Measurements from ENCODE around the gene DES. TPM values are rescaled to one million over a fixed set of nuclear protein-coding genes. Genes with fewer than 3 reads are reported as not detected.

DES gene
- total and polyA plus RNA-seq, 2 of the 4 experiments (the other 2 are of a cell fraction), result 4.3 to 4.9 TPM

GRCh38 chr2:219451661-219452360 is 33.6 kb downstream of the DES start:
- H4K91ac ChIP-seq (ENCODE audit: insufficient read depth, low read depth, low read length), result peak overlapping the region; percentile 97
- DNase-seq (peak; percentile 18), ATAC-seq (ENCODE audit: low read depth) (no peak)
- H4K8ac ChIP-seq (ENCODE audit: low read depth in 2 of 2, low read length in 2 of 2), result peak overlapping the region; percentile 59 to 92
- peak overlapping the region; percentile 86 for H3K27ac ChIP-seq (ENCODE audit: insufficient read depth, low read length)
- H3K9me1 ChIP-seq (ENCODE audit: insufficient read depth, low read length), result peaks cover 29% of the 10 kb centered on the region
- intact Hi-C loops (cut with micrococcal nuclease), result loop anchor here (2.0 kb wide), 1 partner anchor 49 kb away; no protein-coding TSS in a partner anchor
- H3K18ac ChIP-seq (ENCODE audit: low read depth, low read length), result peak overlapping the region; percentile 81
- peak overlapping the region; percentile 9; the same call in 1 of the 2 replicates for H3K9ac ChIP-seq (ENCODE audit: low read depth, low read length)
- no peaks in the 10 kb centered on the region for H3K27me3 ChIP-seq (ENCODE audit: control insufficient read depth, insufficient read depth, low read length)
- H2AFZ ChIP-seq (replicated peaks; ENCODE audit: low read length, poor library complexity), result no peak overlapping the region
- peak overlapping the region; percentile 97 for H2BK20ac ChIP-seq (ENCODE audit: low read depth, low read length)
- dilution Hi-C loops (cut with HindIII; ENCODE audit: low sequenced_read_pairs, unreplicated experiment), result no loop called here
- peak overlapping the region; percentile 99 for H3K4ac ChIP-seq (ENCODE audit: low read depth, low read length)
- peak overlapping the region; percentile 78 for H4K5ac ChIP-seq (ENCODE audit: low read depth, low read length)
- ChIA-PET CTCF (no interaction called here), POLR2A (ENCODE audit: unreplicated experiment) (interaction anchor here (1.4 kb wide), 1 partner anchor 47 kb away, joined by 3 read pairs; the partner anchor contains the start of gene GMPPA)
- TF ChIP-seq NFE2L2 (IDR thresholded peaks at IDR 0.05; ENCODE audit: low read depth, low read length) (no peak), USF2 (IDR thresholded peaks at IDR 0.05; ENCODE audit: low read depth, low read length) (no peak), RCOR1 (IDR thresholded peaks at IDR 0.05; ENCODE audit: insufficient replicate concordance, low read length) (no peak), CEBPB (IDR thresholded peaks at IDR 0.05; ENCODE audit: low read depth, low read length) (no peak), MXI1 (IDR thresholded peaks at IDR 0.05; ENCODE audit: borderline replicate concordance, low read depth, low read length) (no peak), SMC3 (IDR thresholded peaks at IDR 0.05; ENCODE audit: low read depth, low read length) (no peak), CTCF (conservative IDR thresholded peaks at IDR 0.05; ENCODE audit: low read depth, low read length) (no peak), RFX5 (IDR thresholded peaks at IDR 0.05; ENCODE audit: low read depth, low read length) (no peak), MAZ (IDR thresholded peaks at IDR 0.05; ENCODE audit: borderline replicate concordance, low read depth, low read length) (no peak), POLR2A (IDR thresholded peaks at IDR 0.05; ENCODE audit: low read depth, low read length) (no peak), MAFK (IDR thresholded peaks at IDR 0.05; ENCODE audit: low read depth, low read length) (no peak), FOS (IDR thresholded peaks at IDR 0.05; ENCODE audit: low read depth, low read length) (no peak)
- peak overlapping the region; percentile 94 for H2AK9ac ChIP-seq (replicated peaks; ENCODE audit: low read depth, low read length, poor library complexity)
- H3K4me2 ChIP-seq (ENCODE audit: low read depth, low read length), result no peak overlapping the region
- peak overlapping the region; percentile 97 for H2BK120ac ChIP-seq (ENCODE audit: low read depth, low read length)
- peaks cover 12 to 37% of the 10 kb centered on the region in 2 experiments for H3K79me1 ChIP-seq (ENCODE audit: low read depth in 1 of 2, low read length in 2 of 2)
- H3K36me3 ChIP-seq (ENCODE audit: control insufficient read depth, insufficient read depth, low read length), result peaks cover 38% of the 10 kb centered on the region
- in situ Hi-C loops (cut with MboI; ENCODE audit: low sequenced_read_pairs), result no loop called here
- H3K14ac ChIP-seq (replicated peaks; ENCODE audit: low read depth, low read length), result peak overlapping the region; percentile 97
- no peaks in the 10 kb centered on the region for H3K9me3 ChIP-seq (ENCODE audit: control insufficient read depth, insufficient read depth, low read length)
- BruUV-seq (replicated peaks), result no TSS peak
- peak overlapping the region; percentile 93 for H2BK5ac ChIP-seq (ENCODE audit: low read depth, low read length, poor library complexity, severe bottlenecking)
- H3K23ac ChIP-seq (ENCODE audit: low read depth, low read length), result peak overlapping the region; percentile 53; the same call in 1 of the 2 replicates
- H3K4me1 ChIP-seq (ENCODE audit: control insufficient read depth, insufficient read depth, low read length), result peaks cover 27% of the 10 kb centered on the region
- H3K4me3 ChIP-seq (ENCODE audit: insufficient read depth, low read depth, low read length), result no peak overlapping the region
- peak overlapping the region; percentile 64; the same call in 1 of the 2 replicates for H3K56ac ChIP-seq (ENCODE audit: extremely low read depth, insufficient read depth, low read length)
- peak overlapping the region; percentile 99 for H2BK15ac ChIP-seq (ENCODE audit: low read depth, low read length)
- no peaks in the 10 kb centered on the region; the same call in 1 of the 2 replicates for H4K20me1 ChIP-seq (ENCODE audit: insufficient read depth, low read length)
- 54% methylated on average over 5 of the region's 18 CpGs; no CpG with 5 or more reads in 1 of the 2 experiments for WGBS, 2 experiments (ENCODE audit: extremely low coverage in 2 of 2, insufficient read length in 1 of 2)
- H2AK5ac ChIP-seq (ENCODE audit: low read depth, low read length), result peak overlapping the region; percentile 100
